ENCODE results near the gene ATAD3B.
A peak's percentile ranks its signal among the peaks of the same experiment; 100 is the strongest.
"Not testable (repeated sequence)": the region's sequence is repeated elsewhere in the genome, so short reads cannot be mapped to it uniquely, and the experiment has no call there.

Gene ATAD3B

GRCh38 chr1:1463312-1463711, 8.3 kb upstream of the ATAD3B start:
- no peaks in the 10 kb centered on the region for H3K9me3 ChIP-seq (ENCODE audit: insufficient read depth, low read length)
- no peak overlapping the region for H3K4me3 ChIP-seq (ENCODE audit: insufficient read depth, low read length, poor library complexity, severe bottlenecking)
- no peaks in the 10 kb centered on the region for H3F3A ChIP-seq (ENCODE audit: insufficient read depth)
- no peak overlapping the region for H3K4me2 ChIP-seq (ENCODE audit: low read depth, low read length, poor library complexity, severe bottlenecking)
- no peak overlapping the region for H3K9ac ChIP-seq (ENCODE audit: low read length)
- TF ChIP-seq CTCF (IDR thresholded peaks at IDR 0.05; ENCODE audit: insufficient read depth, low read length, poor library complexity, severe bottlenecking), result no peak
- no peak overlapping the region for H3K27ac ChIP-seq (ENCODE audit: low read depth, low read length)
- no peaks in the 10 kb centered on the region for H3K79me2 ChIP-seq (ENCODE audit: insufficient read depth, low read length)
- H2AFZ ChIP-seq (ENCODE audit: low read depth, low read length, severe bottlenecking), result no peak overlapping the region
- H3K27me3 ChIP-seq (ENCODE audit: low read length), result no peaks in the 10 kb centered on the region
- no peaks in the 10 kb centered on the region for H3K9me2 ChIP-seq (replicated peaks; ENCODE audit: insufficient read depth, low read length)
- H4K20me1 ChIP-seq (ENCODE audit: low read depth, low read length), result no peaks in the 10 kb centered on the region
- no peaks in the 10 kb centered on the region for H3K36me3 ChIP-seq (ENCODE audit: low read length)

- H3K27ac ChIP-seq (ENCODE audit: low read depth, low read length); H3K36me3 ChIP-seq (ENCODE audit: low read length); H4K20me1 ChIP-seq (ENCODE audit: low read depth, low read length); H2AFZ ChIP-seq (ENCODE audit: low read depth, low read length, severe bottlenecking); H3K9ac ChIP-seq (ENCODE audit: low read length); H3K9me3 ChIP-seq (ENCODE audit: insufficient read depth, low read length); H3K4me3 ChIP-seq (ENCODE audit: insufficient read depth, low read length, poor library complexity, severe bottlenecking); H3K9me2 ChIP-seq (replicated peaks; ENCODE audit: insufficient read depth, low read length); H3K27me3 ChIP-seq (ENCODE audit: low read length); H3K4me2 ChIP-seq (ENCODE audit: low read depth, low read length, poor library complexity, severe bottlenecking): not testable (repeated sequence)
- H3F3A ChIP-seq (ENCODE audit: insufficient read depth), result peaks cover 11% of the 10 kb centered on the region
- peaks cover 11% of the 10 kb centered on the region for H3K79me2 ChIP-seq (ENCODE audit: insufficient read depth, low read length)
These were observed 3.2 kb upstream of the ATAD3B start for GRCh38 chr1:1468196-1468985.

- Histone ChIP-seq H3F3A (ENCODE audit: insufficient read depth) (peaks cover 11% of the 10 kb centered on the region), H3K27me3 (ENCODE audit: low read length) (no peaks in the 10 kb centered on the region), H4K20me1 (ENCODE audit: low read depth, low read length) (no peaks in the 10 kb centered on the region), H3K9me2 (replicated peaks; ENCODE audit: insufficient read depth, low read length) (no peaks in the 10 kb centered on the region), H3K79me2 (ENCODE audit: insufficient read depth, low read length) (peaks cover 24% of the 10 kb centered on the region), H3K4me2 (ENCODE audit: low read depth, low read length, poor library complexity, severe bottlenecking) (peak overlapping the region; percentile 94), H2AFZ (ENCODE audit: low read depth, low read length, severe bottlenecking) (peak overlapping the region; percentile 91), H3K9me3 (ENCODE audit: insufficient read depth, low read length) (no peaks in the 10 kb centered on the region), H3K27ac (ENCODE audit: low read depth, low read length) (peak overlapping the region; percentile 31; the same call in 1 of the 2 replicates), H3K36me3 (ENCODE audit: low read length) (no peaks in the 10 kb centered on the region), H3K4me3 (ENCODE audit: insufficient read depth, low read length, poor library complexity, severe bottlenecking) (peak overlapping the region; percentile 93), H3K9ac (ENCODE audit: low read length) (peak overlapping the region; percentile 85)
- TF ChIP-seq EZH2phosphoT487 (conservative IDR thresholded peaks at IDR 0.05; ENCODE audit: low read length) (no peak), CTCF (IDR thresholded peaks at IDR 0.05; ENCODE audit: insufficient read depth, low read length, poor library complexity, severe bottlenecking) (no peak)
These were observed 758 bp upstream of the ATAD3B start for GRCh38 chr1:1470626-1471388.

- not testable (repeated sequence) for H3K27me3 ChIP-seq (ENCODE audit: low read length); H4K20me1 ChIP-seq (ENCODE audit: low read depth, low read length); H3K27ac ChIP-seq (ENCODE audit: low read depth, low read length); H3K9me3 ChIP-seq (ENCODE audit: insufficient read depth, low read length); H2AFZ ChIP-seq (ENCODE audit: low read depth, low read length, severe bottlenecking); H3K9me2 ChIP-seq (replicated peaks; ENCODE audit: insufficient read depth, low read length); H3K36me3 ChIP-seq (ENCODE audit: low read length)
- peak overlapping the region; percentile 72 for H3K4me2 ChIP-seq (ENCODE audit: low read depth, low read length, poor library complexity, severe bottlenecking)
- peak overlapping the region; percentile 85 for H3K9ac ChIP-seq (ENCODE audit: low read length)
- H3F3A ChIP-seq (ENCODE audit: insufficient read depth), result peaks cover 11% of the 10 kb centered on the region
- peak overlapping the region; percentile 93 for H3K4me3 ChIP-seq (ENCODE audit: insufficient read depth, low read length, poor library complexity, severe bottlenecking)
- H3K79me2 ChIP-seq (ENCODE audit: insufficient read depth, low read length), result peaks cover 34% of the 10 kb centered on the region
These were observed 700 bp downstream of the ATAD3B start for GRCh38 chr1:1472053-1472876.

GRCh38 chr1:1476011-1476410, 4.4 kb downstream of the ATAD3B start:
- H3F3A ChIP-seq (ENCODE audit: insufficient read depth); H3K27ac ChIP-seq (ENCODE audit: low read depth, low read length); H3K27me3 ChIP-seq (ENCODE audit: low read length); H4K20me1 ChIP-seq (ENCODE audit: low read depth, low read length); H3K9ac ChIP-seq (ENCODE audit: low read length); H3K4me3 ChIP-seq (ENCODE audit: insufficient read depth, low read length, poor library complexity, severe bottlenecking); H3K9me3 ChIP-seq (ENCODE audit: insufficient read depth, low read length); H3K9me2 ChIP-seq (replicated peaks; ENCODE audit: insufficient read depth, low read length); H3K4me2 ChIP-seq (ENCODE audit: low read depth, low read length, poor library complexity, severe bottlenecking); H2AFZ ChIP-seq (ENCODE audit: low read depth, low read length, severe bottlenecking); H3K36me3 ChIP-seq (ENCODE audit: low read length): not testable (repeated sequence)
- H3K79me2 ChIP-seq (ENCODE audit: insufficient read depth, low read length), result peaks cover 35% of the 10 kb centered on the region
